Panc1 (cell line): ENCODE measurements around the gene UBAC1. TPM values are rescaled to one million over a fixed set of nuclear protein-coding genes. Genes with fewer than 3 reads are reported as not detected.

ENCODE experiments used
- ATAC-seq: fragments of 200-7000 bp; cut with Tn5 transposase; 2 replicates; pipeline ENCODE4 v1.9.1; 2020; ENCODE audit warnings: mild to moderate bottlenecking, moderate library complexity
- BruUV-seq: library from RNA; stranded (reverse); fragments of 400-500 nt; replicated peaks from 2 replicates; lab custom pipeline; 2021; lab: Mats Ljungman, UMichigan
- CTCF ChIA-PET: fragments of 300-600 bp; sonication (Branson Sonifier 250); formaldehyde crosslinking; loops from one replicate; lab custom pipeline; 2022; ENCODE audit warnings: antibody characterized with exemption; lab: Charles Lee
- POLR2A ChIA-PET: fragments of 300-600 bp; sonication (Branson Sonifier 250); formaldehyde crosslinking; loops from one replicate; lab custom pipeline; 2022; ENCODE audit warnings: antibody characterized with exemption; lab: Charles Lee
- DNase-seq: peaks from one replicate; pipeline ENCODE4 v3.0.0-alpha.2; 2010; ENCODE audit warnings: low read depth, low spot score
- H3K27ac ChIP-seq: 2 replicates; pipeline ENCODE4 v1.5.1; 2011; ENCODE audit warnings: mild to moderate bottlenecking, low read length, inconsistent platforms
- H3K27me3 ChIP-seq: fragments of 200-500 bp; sonication (Bioruptor generic); 2 replicates; pipeline ENCODE4 v1.6.0; 2014; ENCODE audit warnings: low read length, inconsistent platforms; ENCODE audit not compliant: control insufficient read depth, insufficient read depth
- H3K36me3 ChIP-seq: fragments of 200-500 bp; sonication (Bioruptor generic); 2 replicates; pipeline ENCODE4 v1.5.1; 2014; ENCODE audit warnings: inconsistent platforms, mild to moderate bottlenecking, low read length, moderate library complexity; ENCODE audit not compliant: control insufficient read depth, insufficient read depth
- H3K4me1 ChIP-seq: 2 replicates; pipeline ENCODE4 v1.5.1; 2011; ENCODE audit warnings: inconsistent platforms, mild to moderate bottlenecking, low read length, moderate library complexity; ENCODE audit not compliant: control insufficient read depth, insufficient read depth
- H3K4me3 ChIP-seq, 2 experiments: 2 replicates each; pipeline ENCODE4 v1.5.1; 2011 to 2012; ENCODE audit warnings: low read depth in 2 of 2, low read length in 2 of 2, mild to moderate bottlenecking in 2 of 2, inconsistent platforms in 1 of 2, moderate library complexity in 1 of 2
- H3K9me3 ChIP-seq: fragments of 200-500 bp; sonication (Bioruptor generic); 2 replicates; pipeline ENCODE4 v1.5.1; 2014; ENCODE audit warnings: low read depth, mild to moderate bottlenecking, inconsistent platforms, low read length, moderate library complexity; ENCODE audit not compliant: control insufficient read depth, insufficient read depth
- CTCF ChIP-seq: fragments of 450-650 bp; IDR thresholded peaks from 2 replicates; pipeline ENCODE4 v1.5.1; 2017; ENCODE audit warnings: mild to moderate bottlenecking
- POLR2AphosphoS5 ChIP-seq: IDR thresholded peaks from 2 replicates; pipeline ENCODE4 v1.6.1; 2012; ENCODE audit warnings: mild to moderate bottlenecking, low read depth, low read length, moderate library complexity
- SIN3A ChIP-seq: IDR thresholded peaks from 2 replicates; pipeline ENCODE4 v1.6.1; 2012; ENCODE audit warnings: low read depth, mild to moderate bottlenecking, low read length, moderate library complexity, borderline replicate concordance; ENCODE audit not compliant: insufficient read depth
- TCF7L2 ChIP-seq: IDR thresholded peaks from 2 replicates; pipeline ENCODE4 v1.6.1; 2011; ENCODE audit warnings: mild to moderate bottlenecking, low read depth, low read length, inconsistent platforms
- in situ Hi-C: cut with HindIII; loops from 2 replicates; pipeline ENCODE4 v1.10.0; 2016; ENCODE audit warnings: low sequenced_read_pairs, low pct_unique_long_range_greater_than_20kb
- intact Hi-C: fragments of 100-400 bp; cut with micrococcal nuclease; formaldehyde crosslinking; loops from one replicate; pipeline ENCODE4 v1.10.0; 2022; ENCODE audit not compliant: unreplicated experiment
- total RNA-seq: library from RNA; stranded (reverse); gene quantifications from one replicate; pipeline ENCODE4 v1.2.1, GENCODE V29; 2021; ENCODE audit not compliant: unreplicated experiment
- TF ChIP-seq, protein P1 (sequence below), 2 experiments: IDR thresholded peaks; 2 replicates each; pipeline ENCODE4 v1.6.1; 2011 to 2012; ENCODE audit warnings: low read depth in 2 of 2, control low read depth in 1 of 2, low read length in 1 of 2, mild to moderate bottlenecking in 1 of 2, moderate library complexity in 1 of 2; ENCODE audit not compliant: insufficient read depth in 1 of 2

UBAC1 gene
- total RNA-seq, 1 experiment from 2014 or later, result 38.0 TPM

DNA sequence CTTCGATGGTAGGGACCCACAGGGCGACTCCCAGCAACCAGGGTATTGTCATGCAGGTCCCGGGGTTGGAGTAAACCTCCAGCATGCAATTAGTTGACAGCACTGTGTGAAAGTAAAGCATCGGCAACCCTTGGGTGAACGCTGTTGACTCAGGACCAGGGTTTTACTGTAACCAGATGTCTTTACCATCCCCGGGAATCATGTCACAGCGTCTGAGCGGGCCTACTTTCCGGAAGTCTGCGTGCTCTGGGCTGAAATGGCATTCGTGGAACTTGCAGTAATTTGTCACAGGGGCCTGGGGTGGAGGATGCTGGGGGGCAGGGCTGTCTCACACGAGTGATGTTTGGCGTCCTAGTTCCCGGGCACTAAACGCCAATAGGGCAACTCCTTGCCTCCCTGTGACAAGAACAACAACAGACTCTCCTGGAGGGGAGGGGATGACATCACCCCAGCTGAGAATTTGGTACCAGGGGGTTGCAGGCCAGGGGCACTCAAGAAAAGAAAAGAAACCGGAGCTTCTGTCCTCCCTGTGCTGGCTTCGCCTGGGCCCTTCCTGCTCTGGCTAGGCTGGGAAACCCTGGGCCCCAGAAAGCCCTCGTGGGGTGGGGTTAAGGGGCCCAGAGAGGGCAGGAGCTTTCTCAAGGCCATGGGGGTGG is 10.1 kb upstream of the UBAC1 start:
- Histone ChIP-seq H3K36me3 (no peaks in the 10 kb centered on the region), H3K4me3 (no peak overlapping the region), H3K4me1 (peaks cover 3% of the 10 kb centered on the region; the same call in 1 of the 2 replicates), H3K9me3 (no peaks in the 10 kb centered on the region), H3K27ac (no peak overlapping the region), H3K27me3 (no peaks in the 10 kb centered on the region)
- BruUV-seq, result no TSS peak
- POLR2A ChIA-PET, result no interaction called here
- in situ Hi-C loops (no loop called here), intact Hi-C loops (no loop called here)
- TF ChIP-seq CTCF (no peak), POLR2AphosphoS5 (no peak), SIN3A (no peak)
- TF ChIP-seq, protein P1, sequence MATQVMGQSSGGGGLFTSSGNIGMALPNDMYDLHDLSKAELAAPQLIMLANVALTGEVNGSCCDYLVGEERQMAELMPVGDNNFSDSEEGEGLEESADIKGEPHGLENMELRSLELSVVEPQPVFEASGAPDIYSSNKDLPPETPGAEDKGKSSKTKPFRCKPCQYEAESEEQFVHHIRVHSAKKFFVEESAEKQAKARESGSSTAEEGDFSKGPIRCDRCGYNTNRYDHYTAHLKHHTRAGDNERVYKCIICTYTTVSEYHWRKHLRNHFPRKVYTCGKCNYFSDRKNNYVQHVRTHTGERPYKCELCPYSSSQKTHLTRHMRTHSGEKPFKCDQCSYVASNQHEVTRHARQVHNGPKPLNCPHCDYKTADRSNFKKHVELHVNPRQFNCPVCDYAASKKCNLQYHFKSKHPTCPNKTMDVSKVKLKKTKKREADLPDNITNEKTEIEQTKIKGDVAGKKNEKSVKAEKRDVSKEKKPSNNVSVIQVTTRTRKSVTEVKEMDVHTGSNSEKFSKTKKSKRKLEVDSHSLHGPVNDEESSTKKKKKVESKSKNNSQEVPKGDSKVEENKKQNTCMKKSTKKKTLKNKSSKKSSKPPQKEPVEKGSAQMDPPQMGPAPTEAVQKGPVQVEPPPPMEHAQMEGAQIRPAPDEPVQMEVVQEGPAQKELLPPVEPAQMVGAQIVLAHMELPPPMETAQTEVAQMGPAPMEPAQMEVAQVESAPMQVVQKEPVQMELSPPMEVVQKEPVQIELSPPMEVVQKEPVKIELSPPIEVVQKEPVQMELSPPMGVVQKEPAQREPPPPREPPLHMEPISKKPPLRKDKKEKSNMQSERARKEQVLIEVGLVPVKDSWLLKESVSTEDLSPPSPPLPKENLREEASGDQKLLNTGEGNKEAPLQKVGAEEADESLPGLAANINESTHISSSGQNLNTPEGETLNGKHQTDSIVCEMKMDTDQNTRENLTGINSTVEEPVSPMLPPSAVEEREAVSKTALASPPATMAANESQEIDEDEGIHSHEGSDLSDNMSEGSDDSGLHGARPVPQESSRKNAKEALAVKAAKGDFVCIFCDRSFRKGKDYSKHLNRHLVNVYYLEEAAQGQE (IDR thresholded peaks at IDR 0.05; ENCODE audit: insufficient read depth in 1 of 2, low read depth in 2 of 2, low read length in 1 of 2), result no peak
- CTCF ChIA-PET, result no interaction called here
- DNase-seq, result no peak
- no peak for ATAC-seq

- Histone ChIP-seq H3K4me1 (peaks cover 3% of the 10 kb centered on the region; the same call in 1 of the 2 replicates), H3K4me3 (no peak overlapping the region), H3K36me3 (no peaks in the 10 kb centered on the region), H3K27me3 (no peaks in the 10 kb centered on the region), H3K9me3 (no peaks in the 10 kb centered on the region), H3K27ac (no peak overlapping the region)
- ChIA-PET POLR2A (no interaction called here), CTCF (no interaction called here)
- DNase-seq, result no peak
- intact Hi-C loops (no loop called here), in situ Hi-C loops (no loop called here)
- TF ChIP-seq CTCF, result no peak
- TF ChIP-seq POLR2AphosphoS5, result no peak
- no peak for TF ChIP-seq TCF7L2
- TF ChIP-seq SIN3A, result no peak
- TF ChIP-seq, protein P1 (IDR thresholded peaks at IDR 0.05; ENCODE audit: insufficient read depth in 1 of 2, low read depth in 2 of 2, low read length in 1 of 2), result no peak
- ATAC-seq, result no peak
- BruUV-seq, result no TSS peak
Observed at GRCh38 chr9:135970128-135970815, 9.1 kb upstream of the UBAC1 start.
